Fibroblast of skin of back (primary cell): ENCODE measurements around the gene PKIB. TPM values are rescaled to one million over a fixed set of nuclear protein-coding genes. Genes with fewer than 3 reads are reported as not detected.
"Not testable (repeated sequence)": the region's sequence is repeated elsewhere in the genome, so short reads cannot be mapped to it uniquely, and the experiment has no call there.

Experiments used
- DNase-seq: peaks from one replicate; pipeline ENCODE4 v3.0.0-alpha.2; 2013
- polyA plus RNA-seq, 2 experiments: library from polyadenylated mRNA; unstranded; fragments of 120-200 nt; gene quantifications; one replicate each; pipeline ENCODE4 v1.2.1, GENCODE V29; 2013; ENCODE audit not compliant: insufficient read length in 2 of 2

The PKIB gene
- 1.0 TPM for polyA plus RNA-seq (2013, experiment 1 of 2; ENCODE audit: insufficient read length)
- 1.7 TPM for polyA plus RNA-seq (2013, experiment 2 of 2; ENCODE audit: insufficient read length)

DNA sequence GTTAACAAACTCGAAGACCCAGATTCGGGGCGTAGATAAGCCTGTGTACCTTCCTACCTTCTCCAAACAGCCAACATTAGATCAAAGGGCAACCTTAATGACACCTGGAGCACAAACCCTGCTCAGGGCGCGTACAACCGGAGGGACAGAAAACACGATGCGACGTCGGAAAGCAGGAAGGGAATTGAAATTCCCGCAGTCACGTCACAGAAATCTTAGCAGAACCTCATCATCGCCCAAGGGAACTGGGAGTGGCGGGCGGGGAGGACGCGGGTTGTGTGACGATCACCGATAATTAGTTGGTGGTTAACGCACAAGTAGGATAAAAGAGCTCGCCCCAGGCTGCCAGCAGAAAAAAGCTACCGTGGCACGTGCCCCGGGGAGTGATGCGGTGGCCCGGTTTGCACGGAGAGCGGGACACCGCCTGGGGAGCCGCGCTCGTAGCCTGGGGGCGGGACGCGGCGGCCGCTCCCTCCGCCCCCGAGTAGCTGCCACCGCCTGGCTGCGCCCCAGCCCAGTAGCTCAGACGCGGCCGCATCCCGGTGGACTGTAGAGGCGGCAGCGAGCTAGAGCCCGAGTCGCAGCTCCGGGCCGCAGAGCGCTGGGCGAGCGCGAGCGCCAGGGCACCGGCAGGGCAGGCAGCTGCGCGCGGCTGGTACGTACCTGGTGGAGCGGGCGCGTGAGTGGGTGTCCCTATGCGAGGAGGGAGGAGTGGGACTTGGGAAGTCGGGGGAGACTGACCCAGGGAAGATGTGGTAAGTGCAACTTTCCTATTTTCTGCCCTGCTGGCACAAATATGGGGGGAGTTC lies at the start of gene PKIB:
Gene PKIB (plus strand): TSS at position 525 of the 809 bp plus-strand sequence. CDS start 107,390 bp downstream, outside the sequence.
- peak; percentile 79 for DNase-seq

DNA sequence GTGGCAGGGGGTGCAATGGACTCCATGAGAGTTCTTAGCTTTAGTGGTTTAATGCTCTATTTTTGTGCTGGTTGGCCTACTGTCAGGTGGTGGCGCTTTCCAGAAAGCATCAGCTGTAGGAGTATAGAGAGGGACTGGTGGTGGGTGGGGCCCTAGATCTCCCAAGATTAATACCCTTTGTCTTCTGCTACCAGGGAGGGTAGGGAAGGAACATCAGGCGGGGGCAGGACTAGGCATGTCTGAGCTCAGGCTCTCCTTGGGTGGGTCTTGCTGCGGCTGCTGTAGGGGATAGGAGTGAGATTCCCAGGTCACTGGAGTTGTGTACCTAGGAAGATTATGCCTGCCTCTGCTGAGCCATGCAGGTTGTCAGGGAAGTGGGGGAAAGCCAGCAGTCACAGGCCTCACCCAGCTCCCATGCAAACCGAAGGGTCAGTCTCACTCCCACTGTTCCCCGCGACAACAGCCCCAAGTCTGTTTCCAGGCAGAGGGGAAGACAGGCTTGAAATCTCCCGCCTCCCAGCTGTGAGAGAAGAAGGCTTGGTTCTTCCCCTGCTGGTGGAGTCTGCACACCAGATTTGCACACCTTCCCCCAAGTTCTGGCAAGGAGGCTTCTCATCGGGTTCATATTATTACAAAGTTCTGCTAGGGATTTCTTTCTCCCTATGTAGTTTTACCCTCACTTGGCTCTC lies 46.7 kb upstream of the PKIB start:
- DNase-seq: no peak

- DNase-seq: no peak
Observed at GRCh38 chr6:122564230-122564629, 46.0 kb upstream of the PKIB start.

GRCh38 chr6:122565708-122566107 lies 44.5 kb upstream of the PKIB start:
- DNase-seq: no peak

DNA sequence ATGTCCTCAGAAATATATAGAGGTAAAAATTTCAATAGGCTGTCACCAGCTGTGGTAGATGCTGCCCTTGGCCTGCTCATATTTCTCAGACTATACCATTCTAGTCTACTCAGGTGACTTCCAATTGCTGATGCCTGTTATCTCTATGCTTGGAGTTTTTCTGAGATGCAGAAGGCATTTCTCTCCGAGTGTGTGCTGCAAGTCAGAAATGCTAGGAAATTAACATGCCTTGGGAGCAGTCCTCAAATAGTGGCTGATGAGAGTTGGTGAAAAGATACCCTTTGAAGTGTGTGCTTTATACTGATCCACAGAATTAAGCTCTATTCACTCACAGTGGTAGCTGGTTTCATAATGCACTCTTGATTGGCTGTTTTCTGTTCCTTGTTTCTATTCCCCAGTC lies 43.2 kb upstream of the PKIB start:
- no peak for DNase-seq

DNA sequence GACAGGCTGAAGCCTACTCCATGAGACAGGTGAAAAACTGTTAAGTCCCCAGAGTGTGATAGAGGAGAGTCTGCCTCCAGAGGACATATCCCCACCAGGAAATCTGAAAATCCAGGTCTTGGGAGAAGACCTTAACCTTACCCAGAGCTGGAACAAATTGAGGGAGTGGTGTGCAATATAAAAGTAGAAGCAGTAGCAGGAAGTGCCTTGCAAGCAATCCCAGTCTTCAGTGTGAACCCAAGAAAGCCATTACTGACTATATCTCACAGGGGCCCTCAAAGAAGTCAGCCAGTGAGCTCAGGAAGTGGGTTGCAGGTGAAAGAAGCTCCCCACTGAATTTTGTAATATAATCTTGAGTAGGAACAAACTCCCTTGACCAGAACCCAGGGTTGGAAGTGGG lies 41.9 kb upstream of the PKIB start:
- DNase-seq: no peak

DNA sequence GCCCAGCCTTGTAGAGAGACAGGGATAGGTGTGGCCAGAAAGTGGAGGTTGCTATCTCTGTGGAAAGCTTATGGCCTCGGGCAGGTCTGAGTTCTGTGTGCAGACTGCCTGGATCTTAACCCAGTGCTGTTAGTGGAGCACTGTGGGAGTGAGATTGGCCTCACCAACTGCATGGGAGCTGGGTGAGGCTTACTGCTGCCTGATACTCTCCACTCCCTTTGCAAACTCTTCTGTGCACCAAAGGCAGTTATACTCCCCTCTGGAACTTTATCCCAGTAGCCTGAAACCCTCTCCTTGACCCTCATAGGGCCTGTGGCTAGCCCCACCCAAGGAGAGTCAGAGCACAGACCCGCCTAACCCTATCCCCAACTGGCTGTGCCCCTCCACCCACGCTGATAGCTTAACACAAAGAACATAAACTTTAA lies 41.4 kb upstream of the PKIB start:
- no peak for DNase-seq

DNA sequence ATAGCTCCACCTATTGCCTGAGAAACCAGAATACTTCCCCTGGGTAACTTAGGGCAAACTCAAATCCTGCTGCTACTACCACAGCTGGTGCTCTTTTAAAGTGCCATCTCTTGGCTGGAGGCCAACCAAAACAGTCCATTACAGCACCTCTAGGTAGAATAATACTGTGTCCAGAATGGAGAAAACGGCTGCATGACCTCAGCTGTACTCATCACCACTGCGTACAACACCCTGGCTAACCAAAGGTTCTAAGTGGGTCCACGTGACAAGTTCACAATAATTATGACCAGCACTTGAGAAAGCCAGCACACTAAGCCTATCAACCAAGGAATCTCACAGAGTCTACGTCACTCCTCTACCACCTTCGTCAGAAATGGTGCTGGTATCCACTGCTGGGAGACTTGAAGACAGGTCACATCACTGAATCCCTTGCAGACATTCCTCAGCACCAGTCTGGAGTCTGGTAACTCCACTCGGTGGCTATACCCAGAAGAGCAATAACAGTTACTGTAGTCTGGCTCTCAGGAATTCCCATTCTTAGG lies 40.9 kb upstream of the PKIB start:
- no peak for DNase-seq

DNA sequence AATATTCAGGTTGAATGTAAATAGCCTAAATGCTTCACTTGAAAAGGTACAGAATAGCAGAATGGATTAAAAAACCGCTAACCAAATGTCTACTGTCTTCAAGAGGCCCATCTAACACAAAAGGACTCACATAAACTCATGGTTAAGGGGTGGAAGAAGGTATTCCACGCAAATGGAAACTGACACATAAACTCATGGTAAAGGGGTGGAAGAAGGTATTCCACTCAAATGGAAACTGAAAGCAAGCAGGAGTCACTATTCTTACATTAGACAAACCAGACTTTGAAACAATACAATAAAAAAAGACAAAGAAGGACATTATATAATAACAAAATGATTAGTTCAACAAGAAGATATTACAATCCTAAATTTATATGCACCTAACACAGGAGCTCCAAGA lies 38.3 kb upstream of the PKIB start:
- no peak for DNase-seq

DNA sequence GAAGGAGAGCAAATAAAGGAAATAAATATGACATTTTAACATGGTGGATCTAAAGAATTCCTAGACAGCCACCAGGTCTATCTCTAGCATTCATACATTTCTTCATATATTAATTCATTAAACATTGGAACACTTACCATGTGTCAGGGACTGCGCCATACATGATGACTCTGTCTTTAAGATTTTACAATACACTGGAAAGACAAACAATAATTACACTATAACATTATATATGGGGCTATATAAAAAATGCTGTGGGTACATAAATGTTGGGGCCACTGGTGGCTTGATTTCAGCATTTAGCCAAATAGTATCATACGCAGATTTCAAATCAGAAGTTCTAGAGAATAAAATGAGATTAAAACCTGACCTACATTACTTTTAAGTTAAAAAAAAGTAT lies 33.3 kb upstream of the PKIB start:
- DNase-seq: no peak

DNA sequence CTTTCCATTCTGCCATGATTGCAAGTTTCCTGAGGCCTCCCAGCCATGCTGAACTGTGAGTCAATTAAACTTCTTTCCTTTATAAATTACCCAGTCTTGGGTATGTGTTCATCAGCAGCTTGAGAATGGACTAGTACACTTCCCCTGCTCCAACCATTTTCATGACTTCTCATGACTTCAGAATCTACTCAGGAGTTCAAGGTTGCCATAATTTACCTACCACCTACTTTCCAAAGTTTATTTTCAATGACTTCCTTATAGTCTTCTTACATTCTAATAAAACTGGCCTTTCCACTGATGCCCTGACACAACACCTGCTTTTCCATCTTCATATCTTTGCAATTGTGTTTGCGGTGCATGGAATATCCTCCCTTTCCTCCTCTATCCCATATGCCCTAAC lies 31.2 kb upstream of the PKIB start:
- no peak for DNase-seq

GRCh38 chr6:122580737-122581136 lies 29.5 kb upstream of the PKIB start:
- DNase-seq: no peak

DNA sequence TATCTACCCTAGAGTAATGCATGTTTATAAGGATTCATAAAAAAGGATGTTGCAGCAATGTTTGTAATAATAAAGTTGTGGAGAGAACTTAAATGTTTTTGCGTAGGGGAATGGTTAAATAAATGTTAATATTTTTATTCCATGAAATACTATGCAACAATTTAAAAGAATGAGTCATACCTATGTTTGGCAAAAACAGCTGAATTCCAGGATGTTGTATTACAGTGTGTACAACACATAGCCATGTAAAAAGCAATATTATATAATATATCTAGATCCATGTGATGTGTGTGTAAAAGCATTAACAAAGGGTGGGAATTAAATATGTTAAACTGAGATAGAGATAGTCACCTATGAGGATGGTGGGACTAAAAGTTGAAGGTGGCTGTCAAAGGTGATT lies 21.1 kb upstream of the PKIB start:
- peak; percentile 3 for DNase-seq

GRCh38 chr6:122598295-122598694 lies 11.9 kb upstream of the PKIB start:
- not testable (repeated sequence) for DNase-seq

DNA sequence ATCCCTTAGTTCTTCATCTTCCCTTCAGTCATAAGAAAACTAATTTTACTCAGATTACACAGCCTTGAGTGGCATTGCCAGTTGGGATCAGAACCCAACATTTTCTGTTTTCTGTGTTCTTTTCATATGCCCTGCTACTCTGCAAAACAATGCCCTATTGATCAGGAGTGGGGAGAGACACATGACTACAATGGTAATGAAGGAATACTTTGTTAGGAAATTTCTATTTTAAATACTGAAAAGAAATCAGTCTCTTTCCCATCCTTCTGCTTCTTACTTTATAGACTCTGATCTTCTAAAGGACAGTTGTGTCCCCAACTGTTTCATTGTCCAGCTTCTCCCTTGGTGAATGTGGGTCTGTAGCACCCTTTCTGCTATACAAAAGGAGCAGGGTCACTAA lies 5.5 kb upstream of the PKIB start:
- DNase-seq: no peak

DNA sequence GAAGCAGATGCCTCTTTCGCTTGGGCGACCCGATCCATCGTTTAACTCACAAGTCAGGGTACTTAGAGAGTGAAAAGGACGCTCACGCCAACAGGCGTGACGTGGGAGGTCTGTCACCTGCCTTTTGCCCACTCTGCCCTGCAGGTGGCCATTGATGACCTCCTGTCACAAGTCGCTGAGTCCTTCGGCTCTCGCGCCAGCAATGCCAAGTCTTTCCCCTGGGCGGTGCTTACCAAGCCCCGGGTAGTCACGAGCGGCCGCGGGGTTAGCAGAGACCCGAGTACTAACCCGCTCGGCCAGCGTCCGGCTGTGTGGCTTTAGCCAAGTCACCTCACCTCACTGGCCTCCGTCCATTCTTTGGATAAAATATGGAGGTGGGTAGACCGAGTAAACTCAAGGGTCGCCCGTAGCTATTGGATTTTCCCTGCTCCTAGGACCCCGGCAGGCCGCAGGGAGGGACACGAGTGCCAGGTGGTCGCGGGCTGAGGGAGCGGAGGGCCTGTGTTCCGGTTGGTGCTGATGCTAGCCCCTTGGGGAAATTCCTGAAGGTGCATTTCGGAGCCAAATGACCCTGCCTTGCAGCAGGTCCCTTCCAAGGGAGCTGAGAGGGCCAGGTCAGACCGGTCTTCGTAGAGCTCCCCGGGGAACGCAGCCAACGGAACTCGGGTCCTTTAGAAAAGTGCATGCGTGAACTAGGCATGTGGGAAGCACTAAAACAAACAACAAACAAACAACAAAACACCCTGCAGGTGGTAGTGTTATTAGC lies 668 bp downstream of the PKIB start:
- DNase-seq: peak; percentile 15

DNA sequence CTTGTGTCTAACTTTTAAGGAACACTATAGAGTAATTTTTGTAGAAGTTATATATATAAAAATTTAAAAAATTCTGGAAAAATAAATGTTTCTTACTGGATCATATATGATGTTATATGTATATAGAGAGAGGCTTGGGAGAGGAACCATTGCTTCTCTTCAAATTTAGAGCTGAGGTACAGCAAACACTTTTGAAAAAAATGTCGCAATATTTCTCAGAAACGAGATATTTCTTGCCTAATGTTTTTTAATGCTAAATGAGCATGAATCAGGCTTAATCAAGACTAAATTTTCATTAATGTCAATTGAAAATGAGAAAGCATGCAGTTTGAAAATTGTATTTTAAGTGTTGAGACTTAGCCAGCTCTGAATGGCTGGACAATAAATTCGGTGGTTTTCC lies 2.6 kb downstream of the PKIB start:
- no peak for DNase-seq

- no peak for DNase-seq
Observed at GRCh38 chr6:122614303-122614702, 4.1 kb downstream of the PKIB start.

DNA sequence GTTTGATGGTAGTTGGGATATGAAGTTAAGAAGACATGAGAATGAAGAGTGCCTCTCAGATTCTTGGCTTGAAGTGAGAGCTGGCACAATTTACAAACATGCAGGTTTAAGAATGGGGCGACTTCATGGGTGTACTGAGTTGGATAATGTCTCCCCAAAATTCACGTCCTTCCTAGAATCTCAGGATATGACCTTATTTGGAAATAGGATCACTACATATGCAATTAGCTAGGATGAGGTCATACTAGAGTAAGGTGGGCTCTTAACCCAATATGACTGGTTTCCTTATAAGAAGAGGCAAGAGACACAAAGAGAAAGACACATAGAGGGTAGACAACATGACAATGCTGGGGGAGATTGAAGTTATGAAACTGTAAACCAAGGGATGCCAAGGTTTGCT lies 5.2 kb downstream of the PKIB start:
- DNase-seq: no peak

DNA sequence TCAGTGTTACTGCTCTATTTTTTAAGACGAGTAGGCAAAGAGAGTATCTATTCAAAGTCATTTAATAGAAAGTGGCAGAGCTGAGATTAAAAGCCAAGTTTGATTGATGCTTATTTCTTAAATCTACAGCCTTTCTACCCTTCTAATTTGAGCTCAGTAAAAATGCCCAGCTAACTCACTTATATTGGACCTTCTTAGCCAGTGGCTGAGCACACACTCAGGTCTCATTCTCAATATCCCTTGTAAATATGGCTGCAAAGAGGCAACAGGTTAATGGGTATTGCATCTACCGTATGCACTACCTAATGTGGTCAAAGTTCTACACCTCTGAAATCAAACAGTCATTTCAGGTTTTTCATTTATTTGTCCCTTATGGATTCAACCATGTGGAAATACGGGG lies 6.7 kb downstream of the PKIB start:
- no peak for DNase-seq

GRCh38 chr6:122619309-122619708 lies 9.1 kb downstream of the PKIB start:
- no peak for DNase-seq

GRCh38 chr6:122620428-122620827 lies 10.2 kb downstream of the PKIB start:
- no peak for DNase-seq

DNA sequence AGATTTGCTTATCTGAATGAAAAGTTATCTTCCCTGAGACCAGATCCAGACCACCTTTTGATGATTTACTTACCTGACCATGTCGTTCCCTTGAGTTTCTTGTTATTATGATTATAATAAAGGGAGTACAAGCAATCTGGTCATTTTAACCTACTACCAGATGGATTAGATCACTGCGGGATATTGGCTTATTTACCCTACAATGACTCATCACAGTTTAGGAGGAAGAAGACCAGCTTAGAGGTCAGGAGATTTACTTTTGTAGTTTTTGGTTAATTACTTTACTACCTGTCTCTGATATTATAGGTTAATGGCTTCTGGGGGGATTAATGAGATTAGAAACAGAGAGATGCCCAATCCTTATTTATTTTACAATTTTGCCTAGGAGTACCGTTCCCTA lies 10.7 kb downstream of the PKIB start:
- DNase-seq: no peak
